SK-N-SH (cell line): Measurements from ENCODE around the gene FRY. TPM values are rescaled to one million over a fixed set of nuclear protein-coding genes. Genes with fewer than 3 reads are reported as not detected.

Source experiments
- CTCF ChIA-PET: fragments of 300-600, 350-600 bp; formaldehyde crosslinking; extraction: SDS; loops from one replicate; lab custom pipeline; 2021; lab: Yijun Ruan, JAX
- POLR2A ChIA-PET: fragments of 350-600 bp; sonication (Branson Sonifier 250); formaldehyde crosslinking; extraction: SDS; loops from one replicate; lab custom pipeline; 2020; ENCODE audit warnings: antibody characterized with exemption, inconsistent platforms; lab: Yijun Ruan, JAX
- DNase-seq: peaks from one replicate; pipeline ENCODE4 v3.0.0; 2012
- H2AFZ ChIP-seq: fragments of 200-600 bp; sonication (generic); 2 replicates; pipeline ENCODE4 v1.8.1; 2016; ENCODE audit warnings: antibody characterized with exemption, mild to moderate bottlenecking, low read depth
- H3F3A ChIP-seq: fragments of 200-600 bp; sonication (generic); replicated peaks from 2 replicates; pipeline ENCODE3; 2016; ENCODE audit warnings: antibody characterized with exemption, mild to moderate bottlenecking; ENCODE audit not compliant: insufficient read depth
- H3K27ac ChIP-seq, 2 experiments: fragments of 200-500 bp in 1 of 2; fragments of 200-600 bp in 1 of 2; sonication (Bioruptor generic) in 1 of 2; sonication (generic), shearing (Covaris generic) in 1 of 2; 2 replicates each; pipeline versions ENCODE4 v1.5.1 to v1.6.1; 2014 to 2016; ENCODE audit warnings: low read depth in 2 of 2, inconsistent platforms in 1 of 2, low read length in 1 of 2, mild to moderate bottlenecking in 1 of 2, mixed read lengths in 1 of 2
- H3K27me3 ChIP-seq: fragments of 200-600 bp; sonication (generic), shearing (Covaris generic); 2 replicates; pipeline ENCODE4 v1.6.1; 2016; ENCODE audit warnings: mixed run types; ENCODE audit not compliant: insufficient read depth
- H3K36me3 ChIP-seq, 2 experiments: fragments of 200-500 bp in 1 of 2; fragments of 200-600 bp in 1 of 2; sonication (Bioruptor generic) in 1 of 2; sonication (generic) in 1 of 2; replicated peaks in 1 of 2; 2 replicates each; pipeline versions ENCODE3 to v1.5.1; 2014 to 2016; ENCODE audit warnings: low read length in 1 of 2, mild to moderate bottlenecking in 1 of 2; ENCODE audit not compliant: insufficient read depth in 2 of 2, control insufficient read depth in 1 of 2
- H3K4me1 ChIP-seq, 2 experiments: fragments of 200-500 bp in 1 of 2; fragments of 200-600 bp in 1 of 2; sonication (Bioruptor generic) in 1 of 2; sonication (generic), shearing (Covaris generic) in 1 of 2; 2 replicates each; pipeline versions ENCODE4 v1.5.1 to v1.6.1; 2014 to 2016; ENCODE audit warnings: low read depth in 1 of 2, low read length in 1 of 2, mixed run types in 1 of 2; ENCODE audit not compliant: insufficient read depth in 2 of 2, control insufficient read depth in 1 of 2
- H3K4me2 ChIP-seq: fragments of 200-600 bp; sonication (generic), shearing (Covaris generic); 2 replicates; pipeline ENCODE4 v1.6.1; 2017; ENCODE audit warnings: mixed run types
- H3K4me3 ChIP-seq, 2 experiments: fragments of 200-500 bp in 1 of 2; fragments of 200-600 bp in 1 of 2; sonication (Bioruptor generic) in 1 of 2; sonication (generic), shearing (Covaris generic) in 1 of 2; 2 replicates each; pipeline versions ENCODE4 v1.5.1 to v1.8.1; 2014 to 2016; ENCODE audit warnings: low read depth in 2 of 2, inconsistent platforms in 1 of 2, low read length in 1 of 2, mild to moderate bottlenecking in 1 of 2, mixed read lengths in 1 of 2, moderate library complexity in 1 of 2
- H3K79me2 ChIP-seq: fragments of 200-600 bp; sonication (generic); 2 replicates; pipeline ENCODE4 v1.8.1; 2017; ENCODE audit warnings: mild to moderate bottlenecking; ENCODE audit not compliant: insufficient read depth
- H3K9ac ChIP-seq: fragments of 200-600 bp; sonication (generic); 2 replicates; pipeline ENCODE4 v1.6.1; 2017; ENCODE audit warnings: mixed run types
- H3K9me2 ChIP-seq: fragments of 200-600 bp; sonication (generic); 2 replicates; pipeline ENCODE4 v1.6.1; 2017; ENCODE audit warnings: mixed run types
- H3K9me3 ChIP-seq: fragments of 200-600 bp; sonication (generic); 2 replicates; pipeline ENCODE4 v1.6.1; 2017; ENCODE audit warnings: mixed run types, mild to moderate bottlenecking, moderate library complexity
- H4K20me1 ChIP-seq: fragments of 200-600 bp; sonication (generic); 2 replicates; pipeline ENCODE4 v1.6.1; 2017; ENCODE audit warnings: mild to moderate bottlenecking, mixed run types; ENCODE audit not compliant: insufficient read depth
- EZH2phosphoT487 ChIP-seq: fragments of 200-600 bp; sonication (generic); IDR thresholded peaks from 2 replicates; pipeline ENCODE4 v1.6.1; 2017; ENCODE audit warnings: low read depth, mixed run types, mild to moderate bottlenecking, antibody characterized with exemption, moderate library complexity, borderline replicate concordance
- FOXJ3 ChIP-seq: sonication (generic); formaldehyde crosslinking; IDR thresholded peaks from 2 replicates; pipeline ENCODE4 v1.5.1; 2020; ENCODE audit warnings: mild to moderate bottlenecking, missing genetic modification reagents
- GABPA ChIP-seq: IDR thresholded peaks from 2 replicates; pipeline ENCODE4 v1.4.0; 2012; ENCODE audit warnings: low read depth, mild to moderate bottlenecking
- GATA2 ChIP-seq: sonication (generic); formaldehyde crosslinking; IDR thresholded peaks from 2 replicates; pipeline ENCODE4 v1.5.0; 2020; ENCODE audit warnings: mild to moderate bottlenecking, missing genetic modification reagents
- MEF2A ChIP-seq: IDR thresholded peaks from 2 replicates; pipeline ENCODE4 v1.4.0; 2012; ENCODE audit warnings: low read depth, borderline replicate concordance
- NFIC ChIP-seq: IDR thresholded peaks from 2 replicates; pipeline ENCODE4 v1.4.0; 2012; ENCODE audit warnings: borderline replicate concordance
- SIN3A ChIP-seq: IDR thresholded peaks from 2 replicates; pipeline ENCODE4 v1.6.1; 2012; ENCODE audit warnings: low read depth, mild to moderate bottlenecking, low read length, moderate library complexity, borderline replicate concordance
- TCF12 ChIP-seq: IDR thresholded peaks from 2 replicates; pipeline ENCODE4 v1.4.0; 2012
- WGBS: methylation state at CpG from one replicate; pipeline ENCODE4 v1.1.6; 2017; ENCODE audit warnings: low lambda C conversion rate; 5-methylcytosine and 5-hydroxymethylcytosine counted together
- polyA plus RNA-seq, 3 experiments: library from polyadenylated mRNA; depleted of rRNA; stranded (reverse); fragments of >200 nt; gene quantifications; 2 replicates each; pipeline ENCODE4 v1.2.3, GENCODE V29; 2012
- TF ChIP-seq, protein P1 (sequence below): fragments of 150-350 bp; IDR thresholded peaks from 2 replicates; pipeline ENCODE4 v1.6.1; 2017; ENCODE audit warnings: antibody characterized with exemption, low read length, low read depth, borderline replicate concordance
- TF ChIP-seq, protein P2 (sequence below): IDR thresholded peaks from 2 replicates; pipeline ENCODE4 v1.4.0; 2012; ENCODE audit warnings: low read depth
- TF ChIP-seq, protein P3 (sequence below): fragments of 200-600 bp; sonication (generic); IDR thresholded peaks from 2 replicates; pipeline ENCODE4 v1.6.1; 2017; ENCODE audit warnings: antibody characterized with exemption, mild to moderate bottlenecking, moderate library complexity

Gene FRY
- polyA plus RNA-seq, 1 of the 3 experiments (the other 2 are of a cell fraction) = 1.4 TPM

DNA sequence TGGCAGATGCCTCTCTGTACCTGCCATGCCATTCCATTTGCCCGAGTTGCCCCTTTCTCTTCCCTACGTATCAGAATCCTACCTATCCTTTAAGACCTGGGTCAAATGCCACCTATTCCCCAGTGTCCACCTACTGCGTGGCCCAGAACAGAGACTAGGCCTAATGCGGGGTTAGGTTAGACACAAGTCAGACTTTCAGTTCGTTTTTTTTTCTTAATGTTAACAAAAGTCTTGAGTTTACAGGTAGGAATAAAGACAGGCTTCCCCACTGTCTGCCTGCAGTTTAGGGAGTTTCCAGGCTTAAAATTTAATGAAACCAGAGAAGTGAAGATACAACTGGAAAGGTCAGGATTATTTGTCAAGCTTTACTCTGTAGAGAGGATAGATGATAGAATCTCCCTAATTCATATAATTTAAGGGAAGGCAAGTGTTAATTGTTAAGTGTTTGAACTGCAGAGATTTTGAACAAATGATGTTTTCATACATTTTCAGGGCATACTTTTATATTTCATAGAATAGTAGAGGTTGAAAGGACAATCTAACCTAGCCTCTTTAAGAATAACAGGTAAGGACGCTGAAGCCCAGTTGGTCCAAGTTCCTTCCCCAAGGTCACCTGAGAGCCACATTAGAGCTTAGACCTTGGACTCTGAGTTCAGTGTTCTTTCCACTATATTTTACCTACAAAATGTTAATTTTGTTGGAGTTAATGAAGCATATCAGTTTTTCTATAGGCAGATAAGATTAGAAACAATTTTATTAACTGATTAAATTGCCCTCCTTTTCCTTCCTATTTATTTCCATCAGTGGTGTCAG, 35.8 kb downstream of the FRY start:
- H3K36me3 ChIP-seq = no peaks in the 10 kb centered on the region
- WGBS = 85% methylated on average over 6 of the region's 6 CpGs
- ChIA-PET POLR2A (no interaction called here), CTCF (no interaction called here)
- H2AFZ ChIP-seq = no peak overlapping the region
- H3K9me3 ChIP-seq = no peaks in the 10 kb centered on the region
- no peaks in the 10 kb centered on the region for H3K79me2 ChIP-seq
- H3K4me1 ChIP-seq = peaks cover 0 to 2% of the 10 kb centered on the region in 2 experiments; a peak in 2 of 4 replicates
- H3K27me3 ChIP-seq = no peaks in the 10 kb centered on the region
- TF ChIP-seq GATA2 (CRISPR knock-in tag) (no peak), FOXJ3 (no peak), MEF2A (no peak), GABPA (no peak)
- TF ChIP-seq, protein P1, sequence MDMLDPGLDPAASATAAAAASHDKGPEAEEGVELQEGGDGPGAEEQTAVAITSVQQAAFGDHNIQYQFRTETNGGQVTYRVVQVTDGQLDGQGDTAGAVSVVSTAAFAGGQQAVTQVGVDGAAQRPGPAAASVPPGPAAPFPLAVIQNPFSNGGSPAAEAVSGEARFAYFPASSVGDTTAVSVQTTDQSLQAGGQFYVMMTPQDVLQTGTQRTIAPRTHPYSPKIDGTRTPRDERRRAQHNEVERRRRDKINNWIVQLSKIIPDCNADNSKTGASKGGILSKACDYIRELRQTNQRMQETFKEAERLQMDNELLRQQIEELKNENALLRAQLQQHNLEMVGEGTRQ = no peak
- TF ChIP-seq, protein P2, sequence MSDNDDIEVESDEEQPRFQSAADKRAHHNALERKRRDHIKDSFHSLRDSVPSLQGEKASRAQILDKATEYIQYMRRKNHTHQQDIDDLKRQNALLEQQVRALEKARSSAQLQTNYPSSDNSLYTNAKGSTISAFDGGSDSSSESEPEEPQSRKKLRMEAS = no peak
- no peaks in the 10 kb centered on the region for H3K9me2 ChIP-seq
- H3K27ac ChIP-seq = no peak overlapping the region
- no peaks in the 10 kb centered on the region for H4K20me1 ChIP-seq
- DNase-seq = no peak
- H3K9ac ChIP-seq = no peak overlapping the region
- no peaks in the 10 kb centered on the region for H3F3A ChIP-seq
- H3K4me2 ChIP-seq = no peak overlapping the region
- H3K4me3 ChIP-seq = no peak overlapping the region

DNA sequence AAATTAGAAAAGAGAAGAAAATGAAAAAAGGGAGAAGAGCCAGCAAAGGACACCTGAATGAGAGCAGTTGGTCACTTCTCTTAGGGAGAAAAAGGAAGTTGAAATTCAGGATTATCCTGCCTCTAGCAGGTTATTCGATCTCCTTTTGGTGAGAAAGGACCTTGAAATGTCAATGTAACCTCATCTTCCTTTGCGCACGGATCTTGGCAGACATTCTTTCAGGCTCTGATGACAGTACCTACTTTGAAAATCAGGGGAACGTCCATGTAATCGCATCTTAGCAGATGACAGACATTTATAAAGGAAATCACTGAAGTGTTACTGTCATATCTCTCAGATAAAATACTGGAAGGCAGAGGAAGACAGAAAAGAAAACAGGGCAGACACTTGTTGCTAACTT, 36.7 kb downstream of the FRY start:
- 81% methylated on average over 5 of the region's 5 CpGs for WGBS
- Histone ChIP-seq H3K4me3 (no peak overlapping the region), H3K9me2 (no peaks in the 10 kb centered on the region), H3F3A (no peaks in the 10 kb centered on the region), H3K9me3 (no peaks in the 10 kb centered on the region), H3K27me3 (no peaks in the 10 kb centered on the region), H3K36me3 (no peaks in the 10 kb centered on the region), H2AFZ (no peak overlapping the region), H3K79me2 (no peaks in the 10 kb centered on the region), H3K27ac (no peak overlapping the region), H4K20me1 (no peaks in the 10 kb centered on the region), H3K9ac (no peak overlapping the region), H3K4me2 (no peak overlapping the region), H3K4me1 (peaks cover 0 to 5% of the 10 kb centered on the region in 2 experiments; a peak in 1 of 4 replicates)
- TF ChIP-seq, protein P3, sequence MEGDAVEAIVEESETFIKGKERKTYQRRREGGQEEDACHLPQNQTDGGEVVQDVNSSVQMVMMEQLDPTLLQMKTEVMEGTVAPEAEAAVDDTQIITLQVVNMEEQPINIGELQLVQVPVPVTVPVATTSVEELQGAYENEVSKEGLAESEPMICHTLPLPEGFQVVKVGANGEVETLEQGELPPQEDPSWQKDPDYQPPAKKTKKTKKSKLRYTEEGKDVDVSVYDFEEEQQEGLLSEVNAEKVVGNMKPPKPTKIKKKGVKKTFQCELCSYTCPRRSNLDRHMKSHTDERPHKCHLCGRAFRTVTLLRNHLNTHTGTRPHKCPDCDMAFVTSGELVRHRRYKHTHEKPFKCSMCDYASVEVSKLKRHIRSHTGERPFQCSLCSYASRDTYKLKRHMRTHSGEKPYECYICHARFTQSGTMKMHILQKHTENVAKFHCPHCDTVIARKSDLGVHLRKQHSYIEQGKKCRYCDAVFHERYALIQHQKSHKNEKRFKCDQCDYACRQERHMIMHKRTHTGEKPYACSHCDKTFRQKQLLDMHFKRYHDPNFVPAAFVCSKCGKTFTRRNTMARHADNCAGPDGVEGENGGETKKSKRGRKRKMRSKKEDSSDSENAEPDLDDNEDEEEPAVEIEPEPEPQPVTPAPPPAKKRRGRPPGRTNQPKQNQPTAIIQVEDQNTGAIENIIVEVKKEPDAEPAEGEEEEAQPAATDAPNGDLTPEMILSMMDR = no peak
- TF ChIP-seq NFIC = no peak
- TF ChIP-seq SIN3A = no peak
- no peak for TF ChIP-seq TCF12
- TF ChIP-seq EZH2phosphoT487 = no peak
- no peak for DNase-seq
- POLR2A ChIA-PET = no interaction called here
- CTCF ChIA-PET = no interaction called here
